Loucy (cell line): ENCODE results near the gene GNAS-AS1.

Experiments
- H2AFZ ChIP-seq: fragments of 200-600 bp; sonication (generic); 2 replicates; pipeline ENCODE4 v1.6.0; 2016; ENCODE audit warnings: antibody characterized with exemption, mild to moderate bottlenecking, low read length, moderate library complexity
- H3F3A ChIP-seq: fragments of 200-600 bp; 2 replicates; pipeline ENCODE4 v1.6.0; 2016; ENCODE audit warnings: antibody characterized with exemption, low read depth, mild to moderate bottlenecking
- H3K27me3 ChIP-seq: fragments of 200-600 bp; sonication (generic); 2 replicates; pipeline ENCODE4 v1.6.1; 2014; ENCODE audit warnings: low read length, mild to moderate bottlenecking; ENCODE audit not compliant: insufficient read depth, poor library complexity, severe bottlenecking
- H3K36me3 ChIP-seq: fragments of 200-600 bp; sonication (generic); 2 replicates; pipeline ENCODE4 v1.6.1; 2016; ENCODE audit warnings: low read length; ENCODE audit not compliant: insufficient read depth
- H3K4me1 ChIP-seq: fragments of 200-600 bp; sonication (generic); 2 replicates; pipeline ENCODE4 v1.5.1; 2014; ENCODE audit warnings: low read length, mild to moderate bottlenecking; ENCODE audit not compliant: insufficient read depth, poor library complexity, severe bottlenecking
- H3K4me2 ChIP-seq: fragments of 200-600 bp; sonication (generic); 2 replicates; pipeline ENCODE4 v1.6.0; 2014; ENCODE audit warnings: antibody characterized with exemption, low read length, low read depth, mild to moderate bottlenecking; ENCODE audit not compliant: poor library complexity, severe bottlenecking
- H3K4me3 ChIP-seq: fragments of 200-600 bp; sonication (generic); 2 replicates; pipeline ENCODE4 v1.5.1; 2014; ENCODE audit warnings: low read length, mild to moderate bottlenecking, mixed read lengths; ENCODE audit not compliant: poor library complexity, severe bottlenecking
- H3K79me2 ChIP-seq: fragments of 200-600 bp; sonication (generic); 2 replicates; pipeline ENCODE4 v1.6.1; 2014; ENCODE audit warnings: low read length; ENCODE audit not compliant: insufficient read depth
- H3K9ac ChIP-seq: fragments of 200-600 bp; sonication (generic); 2 replicates; pipeline ENCODE4 v1.6.0; 2014; ENCODE audit warnings: mild to moderate bottlenecking, low read depth, low read length, moderate library complexity; ENCODE audit not compliant: poor library complexity, severe bottlenecking
- H3K9me2 ChIP-seq: fragments of 200-600 bp; sonication (generic); replicated peaks from 2 replicates; pipeline ENCODE4 v1.6.1; 2016; ENCODE audit warnings: low read depth, low read length, mixed read lengths
- H3K9me3 ChIP-seq: fragments of 200-600 bp; sonication (generic); 2 replicates; pipeline ENCODE4 v1.6.1; 2014; ENCODE audit warnings: mild to moderate bottlenecking, antibody characterized with exemption, low read length, low read depth; ENCODE audit not compliant: insufficient read depth
- H4K20me1 ChIP-seq: fragments of 200-600 bp; sonication (generic); 2 replicates; pipeline ENCODE4 v1.6.0; 2014; ENCODE audit warnings: antibody characterized with exemption, low read length, mild to moderate bottlenecking; ENCODE audit not compliant: insufficient read depth, poor library complexity, severe bottlenecking
- CTCF ChIP-seq: fragments of 200-600 bp; sonication (generic); conservative IDR thresholded peaks from 2 replicates; pipeline ENCODE4 v1.5.1; 2014; ENCODE audit warnings: mild to moderate bottlenecking, antibody characterized with exemption, low read length
- EZH2phosphoT487 ChIP-seq: fragments of 200-600 bp; IDR thresholded peaks from 2 replicates; pipeline ENCODE4 v1.6.1; 2018; ENCODE audit warnings: antibody characterized with exemption, mild to moderate bottlenecking, moderate library complexity, borderline replicate concordance

Gene GNAS-AS1

GRCh38 chr20:58886546-58886945 is 35.8 kb upstream of the GNAS-AS1 start:
- Histone ChIP-seq H3K9me3 (0 out of 2 replicates have a peak, but pooled peaks cover 3% of the 10 kb centered on the region), H3K9me2 (no peaks in the 10 kb centered on the region), H2AFZ (no peak overlapping the region), H3K4me3 (no peak overlapping the region), H3K4me1 (peaks cover 10% of the 10 kb centered on the region), H3K4me2 (no peak overlapping the region), H3K79me2 (peaks cover 20% of the 10 kb centered on the region; the same call in 1 of the 2 replicates), H3F3A (no peaks in the 10 kb centered on the region; the same call in 1 of the 2 replicates), H3K9ac (no peak overlapping the region), H4K20me1 (no peaks in the 10 kb centered on the region), H3K36me3 (no peaks in the 10 kb centered on the region), H3K27me3 (no peaks in the 10 kb centered on the region)
- TF ChIP-seq EZH2phosphoT487 (no peak), CTCF (no peak)

GRCh38 chr20:58884966-58885365 is 34.3 kb upstream of the GNAS-AS1 start:
- Histone ChIP-seq H3K4me3 (no peak overlapping the region), H3K9ac (no peak overlapping the region), H3K4me1 (peaks cover 10% of the 10 kb centered on the region), H4K20me1 (no peaks in the 10 kb centered on the region), H2AFZ (no peak overlapping the region), H3K9me3 (0 out of 2 replicates have a peak, but pooled peaks cover 3% of the 10 kb centered on the region), H3K36me3 (no peaks in the 10 kb centered on the region), H3K79me2 (peaks cover 19% of the 10 kb centered on the region; the same call in 1 of the 2 replicates), H3K9me2 (no peaks in the 10 kb centered on the region), H3F3A (no peaks in the 10 kb centered on the region; the same call in 1 of the 2 replicates), H3K4me2 (no peak overlapping the region), H3K27me3 (no peaks in the 10 kb centered on the region)
- TF ChIP-seq EZH2phosphoT487 = no peak
- TF ChIP-seq CTCF = no peak

GRCh38 chr20:58883241-58883691 is 32.6 kb upstream of the GNAS-AS1 start:
- TF ChIP-seq CTCF (no peak), EZH2phosphoT487 (no peak)
- no peak overlapping the region for H3K4me3 ChIP-seq
- H3K79me2 ChIP-seq = peaks cover 9% of the 10 kb centered on the region; the same call in 1 of the 2 replicates
- no peaks in the 10 kb centered on the region for H3K9me2 ChIP-seq
- no peaks in the 10 kb centered on the region for H4K20me1 ChIP-seq
- 0 out of 2 replicates have a peak, but pooled peaks cover 3% of the 10 kb centered on the region for H3K9me3 ChIP-seq
- H3K9ac ChIP-seq = no peak overlapping the region
- no peaks in the 10 kb centered on the region; the same call in 1 of the 2 replicates for H3F3A ChIP-seq
- H3K27me3 ChIP-seq = no peaks in the 10 kb centered on the region
- H3K36me3 ChIP-seq = no peaks in the 10 kb centered on the region
- no peak overlapping the region for H2AFZ ChIP-seq
- H3K4me2 ChIP-seq = no peak overlapping the region
- H3K4me1 ChIP-seq = peaks cover 14% of the 10 kb centered on the region
